ENCODE measurements around the gene ANGPTL2.

Gene ANGPTL2

GRCh38 chr9:127095411-127095810 lies 27.0 kb downstream of the ANGPTL2 start:
- Histone ChIP-seq H3K36me3 (ENCODE audit: control insufficient read depth, low read length) (no peaks in the 10 kb centered on the region), H3K9me2 (replicated peaks; ENCODE audit: control insufficient read depth, low read length) (no peaks in the 10 kb centered on the region), H3K9me3 (ENCODE audit: control insufficient read depth, insufficient read depth, low read length) (no peaks in the 10 kb centered on the region), H4K20me1 (ENCODE audit: control insufficient read depth, insufficient read depth, low read depth, low read length) (no peaks in the 10 kb centered on the region), H3K79me2 (ENCODE audit: control insufficient read depth, low read length) (no peaks in the 10 kb centered on the region), H3F3A (ENCODE audit: control insufficient read depth, insufficient read depth) (no peaks in the 10 kb centered on the region), H3K27ac (ENCODE audit: low read depth, low read length) (no peak overlapping the region), H3K4me1 (ENCODE audit: control insufficient read depth, low read length) (no peaks in the 10 kb centered on the region), H3K27me3 (ENCODE audit: control insufficient read depth, low read length) (no peaks in the 10 kb centered on the region), H3K4me2 (ENCODE audit: low read length) (no peak overlapping the region), H3K4me3 (ENCODE audit: low read length) (no peak overlapping the region)
- no peak for TF ChIP-seq CTCF (IDR thresholded peaks at IDR 0.05; ENCODE audit: low read depth, low read length, poor library complexity, severe bottlenecking)
- no peak for TF ChIP-seq EZH2phosphoT487 (IDR thresholded peaks at IDR 0.05; ENCODE audit: borderline replicate concordance, low read length)

GRCh38 chr9:127093319-127094020 lies 29.0 kb downstream of the ANGPTL2 start:
- TF ChIP-seq EZH2phosphoT487 (IDR thresholded peaks at IDR 0.05; ENCODE audit: borderline replicate concordance, low read length) = no peak
- TF ChIP-seq CTCF (IDR thresholded peaks at IDR 0.05; ENCODE audit: low read depth, low read length, poor library complexity, severe bottlenecking) = no peak
- H3K36me3 ChIP-seq (ENCODE audit: control insufficient read depth, low read length) = no peaks in the 10 kb centered on the region
- H3K27me3 ChIP-seq (ENCODE audit: control insufficient read depth, low read length) = no peaks in the 10 kb centered on the region

GRCh38 chr9:127092041-127092608 lies 30.3 kb downstream of the ANGPTL2 start:
- TF ChIP-seq EZH2phosphoT487 (IDR thresholded peaks at IDR 0.05; ENCODE audit: borderline replicate concordance, low read length) = no peak
- no peak for TF ChIP-seq CTCF (IDR thresholded peaks at IDR 0.05; ENCODE audit: low read depth, low read length, poor library complexity, severe bottlenecking)
- H3K36me3 ChIP-seq (ENCODE audit: control insufficient read depth, low read length) = no peaks in the 10 kb centered on the region
- no peaks in the 10 kb centered on the region for H3K79me2 ChIP-seq (ENCODE audit: control insufficient read depth, low read length)
- no peak overlapping the region for H3K4me2 ChIP-seq (ENCODE audit: low read length)
- no peak overlapping the region for H3K4me3 ChIP-seq (ENCODE audit: low read length)
- no peaks in the 10 kb centered on the region for H3K9me2 ChIP-seq (replicated peaks; ENCODE audit: control insufficient read depth, low read length)
- H3K9me3 ChIP-seq (ENCODE audit: control insufficient read depth, insufficient read depth, low read length) = no peaks in the 10 kb centered on the region
- H3K27me3 ChIP-seq (ENCODE audit: control insufficient read depth, low read length) = no peaks in the 10 kb centered on the region
- H4K20me1 ChIP-seq (ENCODE audit: control insufficient read depth, insufficient read depth, low read depth, low read length) = no peaks in the 10 kb centered on the region
- no peaks in the 10 kb centered on the region for H3K4me1 ChIP-seq (ENCODE audit: control insufficient read depth, low read length)
- H3F3A ChIP-seq (ENCODE audit: control insufficient read depth, insufficient read depth) = no peaks in the 10 kb centered on the region
- H3K27ac ChIP-seq (ENCODE audit: low read depth, low read length) = no peak overlapping the region

More at GRCh38 chr9:127093319-127094020, 29.0 kb downstream of the ANGPTL2 start:
- Histone ChIP-seq H3K4me3 (ENCODE audit: low read length) (no peak overlapping the region), H4K20me1 (ENCODE audit: control insufficient read depth, insufficient read depth, low read depth, low read length) (no peaks in the 10 kb centered on the region), H3K79me2 (ENCODE audit: control insufficient read depth, low read length) (no peaks in the 10 kb centered on the region), H3F3A (ENCODE audit: control insufficient read depth, insufficient read depth) (no peaks in the 10 kb centered on the region), H3K9me2 (replicated peaks; ENCODE audit: control insufficient read depth, low read length) (no peaks in the 10 kb centered on the region), H3K4me1 (ENCODE audit: control insufficient read depth, low read length) (no peaks in the 10 kb centered on the region), H3K9me3 (ENCODE audit: control insufficient read depth, insufficient read depth, low read length) (no peaks in the 10 kb centered on the region), H3K27ac (ENCODE audit: low read depth, low read length) (no peak overlapping the region), H3K4me2 (ENCODE audit: low read length) (no peak overlapping the region)
